Stimulated activated naive CD8-positive, alpha-beta T cell treated with anti-CD3 and anti-CD28 coated beads, Interleukin-15, Interleukin-2, amounts not matched to agents 100 U/mL and 50 U/mL, for 24 hours (primary cell): ENCODE data around the gene KCNK16.

Source experiments
- ATAC-seq: fragments of 150-1000 bp; cut with Tn5 transposase; one replicate; pipeline ENCODE4 v1.10.0; 2021
- DNase-seq: peaks from one replicate; pipeline ENCODE4 v3.0.0; 2021

Gene KCNK16

DNA sequence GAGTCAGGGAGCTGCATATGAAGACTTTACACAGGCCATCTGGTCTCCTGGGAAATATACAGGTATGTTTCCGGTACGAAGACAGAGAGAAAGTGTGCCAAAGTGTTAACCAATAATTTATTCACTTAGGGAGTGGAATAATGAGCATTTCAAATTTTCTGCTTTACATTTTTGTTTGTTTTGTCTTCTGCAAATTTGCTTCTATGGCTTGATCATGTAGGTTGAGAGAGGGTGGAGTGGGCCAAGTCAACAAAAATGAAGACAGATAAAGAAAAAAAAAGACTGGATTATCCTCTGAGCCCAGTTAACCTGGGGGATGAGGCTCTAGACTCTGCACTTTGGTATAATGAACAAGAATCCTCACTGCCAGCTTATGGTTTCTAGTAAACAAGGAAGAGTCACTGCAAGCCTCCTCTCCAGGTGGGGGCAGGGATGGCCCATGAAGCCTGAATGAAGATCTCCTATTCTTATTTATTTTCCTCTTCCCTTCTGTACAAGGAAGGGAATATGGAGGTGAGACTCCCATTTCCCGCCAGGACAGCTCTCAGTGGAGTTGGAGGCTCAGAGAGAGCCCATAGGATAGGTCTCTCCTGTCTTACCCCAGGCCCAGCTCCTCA is 46.0 kb downstream of the KCNK16 start:
- ATAC-seq (no peak), DNase-seq (no peak)

- DNase-seq (no peak), ATAC-seq (no peak)
Measured at GRCh38 chr6:39274903-39275302, 47.6 kb downstream of the KCNK16 start.

GRCh38 chr6:39274471-39274870 is 48.0 kb downstream of the KCNK16 start:
- ATAC-seq = no peak
- no peak for DNase-seq

DNA sequence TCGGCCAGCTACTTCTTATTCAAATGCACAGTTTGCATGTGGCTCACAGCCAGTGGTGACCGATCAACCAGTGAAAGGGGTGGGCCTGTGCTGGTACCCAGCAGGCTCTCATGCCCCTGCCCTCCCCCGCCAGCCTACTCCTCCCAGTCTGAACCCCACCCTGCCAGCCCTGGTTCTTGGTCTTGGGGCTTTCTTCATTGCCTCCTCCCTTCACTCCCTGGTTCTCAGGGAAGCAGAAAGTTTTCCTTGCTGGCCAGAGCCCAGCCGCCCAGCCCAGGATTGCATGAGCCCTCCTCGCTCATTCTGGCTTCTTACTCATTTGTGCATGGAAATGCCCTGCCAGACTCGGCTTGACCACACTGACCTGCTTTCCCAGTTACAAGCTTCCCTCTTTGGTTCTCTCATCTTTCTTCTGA is 49.1 kb downstream of the KCNK16 start:
- DNase-seq (no peak), ATAC-seq (no peak)

DNA sequence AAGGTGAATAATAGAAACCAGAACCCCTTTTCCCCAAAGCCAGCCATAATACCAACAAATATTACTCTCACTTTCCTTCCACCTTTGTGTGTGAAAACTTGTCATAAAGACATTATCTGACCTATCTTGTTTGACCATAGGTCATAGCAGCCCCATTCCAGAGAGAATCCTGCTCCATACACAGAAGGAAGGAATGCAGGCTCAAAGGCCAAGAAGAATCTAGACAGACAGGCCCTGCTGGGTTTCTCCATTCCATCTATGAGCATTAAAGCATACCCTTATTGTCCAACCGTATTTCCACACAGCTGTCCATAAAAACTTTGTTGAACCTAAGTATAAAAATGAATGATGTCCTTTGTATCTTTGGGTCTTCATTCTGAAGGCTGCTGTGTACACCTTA is 52.5 kb downstream of the KCNK16 start:
- no peak for ATAC-seq
- no peak for DNase-seq

DNA sequence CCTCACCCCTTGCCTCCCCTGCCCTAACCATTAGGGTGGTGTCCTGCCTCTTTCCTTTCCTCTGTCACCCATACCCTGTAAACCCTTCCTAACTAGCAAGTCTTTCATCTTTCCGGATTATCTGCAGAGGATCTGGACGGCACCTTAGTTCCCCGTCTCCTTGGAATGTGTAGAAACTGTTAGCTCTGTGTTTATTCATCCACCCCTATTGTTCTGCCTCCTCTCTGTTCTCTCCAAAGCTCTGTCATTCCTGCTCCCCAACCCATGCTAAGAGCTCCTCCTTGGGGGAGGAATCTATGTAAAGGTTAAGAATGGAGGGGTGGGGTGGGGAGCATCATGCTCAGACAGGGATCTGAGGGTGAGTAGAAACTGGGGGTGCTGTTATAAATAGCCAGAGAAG is 53.8 kb downstream of the KCNK16 start:
- ATAC-seq = no peak
- no peak for DNase-seq

- ATAC-seq = no peak
- DNase-seq = no peak
Measured at GRCh38 chr6:39268171-39268570, 54.3 kb downstream of the KCNK16 start.

DNA sequence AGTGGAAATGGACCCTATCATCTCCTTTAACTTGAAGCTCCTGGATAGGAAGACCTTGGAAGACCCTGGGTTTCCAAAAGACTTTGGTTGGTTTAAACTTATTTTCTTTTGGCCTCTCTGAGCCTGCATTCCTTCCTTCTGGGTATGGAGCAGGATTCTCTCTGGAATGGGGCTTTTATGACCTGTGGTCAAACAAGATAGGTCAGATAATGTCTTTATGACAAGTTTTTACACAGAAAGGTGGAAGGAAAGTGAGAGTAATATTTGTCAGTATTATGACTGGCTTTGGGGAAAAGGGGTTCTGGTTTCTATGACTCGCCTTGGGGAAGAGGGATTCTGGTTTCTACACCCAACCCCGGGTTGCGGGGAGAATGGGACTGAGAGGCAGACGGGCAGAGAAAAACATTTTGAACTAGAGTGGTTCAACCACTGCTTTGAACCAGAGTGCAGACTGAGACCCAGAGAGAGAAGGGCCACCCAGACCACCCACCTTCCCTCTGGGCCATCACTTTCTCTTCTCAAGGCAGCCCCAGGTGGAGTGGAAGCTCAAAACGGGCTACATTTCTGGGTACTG is 55.6 kb downstream of the KCNK16 start:
- peak; percentile 41 for ATAC-seq

GRCh38 chr6:39266375-39266774 is 56.1 kb downstream of the KCNK16 start:
- no peak for DNase-seq
- peak; percentile 24 for ATAC-seq

More for the DNA sequence above, 55.6 kb downstream of the KCNK16 start:
- peak; percentile 20 for DNase-seq
